ENCODE results near the gene IGF1R.

The IGF1R gene

GRCh38 chr15:98648654-98649471, 524 bp downstream of the IGF1R start:
- peak; percentile 65 for DNase-seq (ENCODE audit: low spot score)

DNA sequence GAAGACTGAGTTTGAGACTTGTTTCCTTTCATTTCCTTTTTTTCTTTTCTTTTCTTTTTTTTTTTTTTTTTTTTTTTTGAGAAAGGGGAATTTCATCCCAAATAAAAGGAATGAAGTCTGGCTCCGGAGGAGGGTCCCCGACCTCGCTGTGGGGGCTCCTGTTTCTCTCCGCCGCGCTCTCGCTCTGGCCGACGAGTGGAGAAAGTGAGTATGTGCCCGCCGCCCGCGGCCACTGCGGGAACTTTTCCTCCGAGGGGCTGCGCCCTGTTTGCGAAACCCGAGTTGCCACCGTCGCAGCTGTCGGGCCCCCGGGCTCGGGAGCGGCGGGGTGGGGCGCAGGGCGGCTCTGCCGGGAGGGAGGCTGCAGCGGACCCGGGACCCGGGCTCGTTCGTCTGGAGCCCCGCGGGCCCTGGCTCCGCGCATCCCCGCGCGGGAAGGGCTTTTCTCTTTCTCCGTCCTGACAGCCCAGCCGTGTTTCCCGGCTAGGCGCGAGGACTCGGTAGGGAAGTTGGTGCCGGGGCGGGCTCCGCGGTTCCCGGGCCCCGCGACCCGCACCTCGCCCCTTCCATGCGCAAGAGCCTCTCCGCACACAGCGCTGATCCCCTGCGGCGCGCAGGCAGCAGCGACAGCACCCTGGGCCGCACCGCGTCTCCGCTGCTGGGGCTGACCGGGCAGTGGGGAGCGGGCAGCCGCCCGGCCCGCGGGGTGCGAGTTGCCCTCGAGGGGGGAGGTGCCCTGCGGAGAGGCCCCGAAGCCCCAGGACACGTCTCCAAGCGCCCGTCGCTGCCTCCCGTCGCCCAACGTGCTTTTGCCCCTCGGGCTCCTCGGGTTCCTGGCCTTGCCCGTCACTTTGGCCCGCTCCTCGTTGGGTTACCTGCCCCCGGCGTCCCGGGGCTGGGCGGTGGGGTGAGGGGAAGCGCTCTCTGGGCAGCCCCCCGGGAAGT, 1.4 kb downstream of the IGF1R start:
- no peak for DNase-seq (ENCODE audit: low spot score)

DNA sequence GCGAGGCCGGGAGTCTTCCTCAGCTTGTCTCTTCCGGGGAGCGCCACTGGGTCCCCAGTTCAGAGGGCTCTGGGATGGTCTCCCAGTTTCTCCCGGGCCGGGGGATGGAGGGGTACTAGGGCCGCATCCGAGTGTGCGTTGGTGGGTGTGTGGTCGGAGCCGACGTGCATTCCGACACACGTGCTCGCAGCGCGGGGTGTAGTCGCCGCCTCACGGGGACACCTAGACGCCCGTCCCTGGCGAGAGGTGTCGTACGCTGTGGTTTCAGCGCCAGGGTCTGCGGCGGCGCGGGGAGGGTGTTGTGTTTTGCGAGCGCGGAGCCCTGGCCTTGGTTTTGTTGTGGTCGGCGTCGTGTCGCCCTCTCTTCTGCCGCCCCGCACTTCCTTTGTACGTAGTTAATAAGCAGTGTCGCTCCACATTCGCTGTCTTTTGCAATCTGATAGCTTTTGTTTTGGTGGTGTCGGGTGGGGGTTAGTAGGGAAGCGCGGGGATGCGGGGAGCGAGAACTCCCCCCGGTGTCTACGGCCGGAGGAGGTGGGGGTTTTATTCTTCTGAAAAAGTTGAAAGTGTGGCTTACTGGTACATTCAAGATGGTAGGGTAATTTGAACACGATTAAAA, 2.2 kb downstream of the IGF1R start:
- DNase-seq (ENCODE audit: low spot score): peak; percentile 41

GRCh38 chr15:98651036-98651481, 2.7 kb downstream of the IGF1R start:
- no peak for DNase-seq (ENCODE audit: low spot score)

- DNase-seq (ENCODE audit: low spot score): no peak
Measured at GRCh38 chr15:98651581-98652220, 3.4 kb downstream of the IGF1R start.

DNA sequence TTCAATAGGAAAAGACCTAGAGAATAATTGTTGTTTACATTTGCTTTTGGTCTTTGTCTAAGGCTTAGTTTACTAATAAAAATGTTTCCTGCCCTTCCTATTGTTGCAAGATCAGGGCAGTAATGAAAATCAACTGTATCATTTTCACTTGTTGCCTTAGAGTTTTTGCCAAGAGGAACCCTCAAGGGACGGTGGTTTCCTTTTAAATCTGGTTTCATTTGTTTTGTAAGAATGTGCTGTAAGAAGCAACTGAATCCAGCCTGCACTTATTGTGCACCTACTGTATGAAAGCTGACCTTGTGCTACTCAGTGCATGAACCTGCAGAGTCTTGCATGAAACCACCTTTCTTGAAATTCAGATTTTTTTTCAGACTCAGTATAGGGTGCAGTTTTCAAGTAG, 5.3 kb downstream of the IGF1R start:
- no peak for DNase-seq (ENCODE audit: low spot score)

- no peak for DNase-seq (ENCODE audit: low spot score)
Measured at GRCh38 chr15:98654790-98655360, 6.5 kb downstream of the IGF1R start.

GRCh38 chr15:98655732-98656131, 7.4 kb downstream of the IGF1R start:
- DNase-seq (ENCODE audit: low spot score): no peak

GRCh38 chr15:98657721-98658120, 9.4 kb downstream of the IGF1R start:
- DNase-seq (ENCODE audit: low spot score): no peak

DNA sequence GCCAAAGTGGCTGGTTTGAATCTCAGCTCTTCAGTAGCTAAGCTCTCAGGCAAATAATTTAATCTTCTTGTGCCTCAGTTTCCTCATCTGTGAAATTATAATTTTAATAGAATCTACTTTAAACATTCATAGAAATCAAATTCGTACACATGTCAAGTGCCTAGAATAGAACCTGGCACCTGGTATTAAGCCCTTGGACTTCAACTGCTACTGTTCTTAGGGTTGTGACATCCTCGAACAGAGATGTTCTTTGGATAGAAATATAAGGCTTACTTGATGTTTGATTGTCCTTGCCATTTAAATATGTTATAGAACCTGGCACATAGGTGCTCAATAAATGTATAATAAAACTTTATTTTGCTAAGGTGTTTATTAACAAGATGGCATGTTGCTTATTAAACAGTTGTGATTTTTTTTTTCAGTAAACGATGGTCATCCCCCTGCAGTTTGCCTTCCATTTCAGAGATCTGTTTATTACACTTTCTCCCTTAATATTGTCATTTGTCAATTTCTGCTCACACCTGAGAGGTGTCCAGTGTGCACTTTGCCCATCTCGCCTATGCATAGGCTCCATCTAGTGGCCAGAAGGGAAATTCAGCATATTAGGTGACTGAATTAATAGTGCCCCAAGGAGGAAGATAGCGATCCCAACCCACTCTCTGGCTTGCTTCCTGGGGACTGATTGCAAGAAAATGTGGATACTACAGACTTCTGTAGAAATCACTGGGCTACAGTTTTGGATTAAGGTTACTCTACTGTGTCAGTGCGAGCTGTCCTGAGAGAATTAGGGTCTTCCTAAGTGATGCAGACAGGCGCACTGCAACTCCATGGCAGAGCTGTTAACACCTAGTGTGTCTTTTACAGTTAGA, 10.7 kb downstream of the IGF1R start:
- DNase-seq (ENCODE audit: low spot score): peak; percentile 80

- DNase-seq (ENCODE audit: low spot score): no peak
Measured at GRCh38 chr15:98660055-98660454, 11.7 kb downstream of the IGF1R start.

GRCh38 chr15:98663045-98663444, 14.7 kb downstream of the IGF1R start:
- DNase-seq (ENCODE audit: low spot score): no peak

DNA sequence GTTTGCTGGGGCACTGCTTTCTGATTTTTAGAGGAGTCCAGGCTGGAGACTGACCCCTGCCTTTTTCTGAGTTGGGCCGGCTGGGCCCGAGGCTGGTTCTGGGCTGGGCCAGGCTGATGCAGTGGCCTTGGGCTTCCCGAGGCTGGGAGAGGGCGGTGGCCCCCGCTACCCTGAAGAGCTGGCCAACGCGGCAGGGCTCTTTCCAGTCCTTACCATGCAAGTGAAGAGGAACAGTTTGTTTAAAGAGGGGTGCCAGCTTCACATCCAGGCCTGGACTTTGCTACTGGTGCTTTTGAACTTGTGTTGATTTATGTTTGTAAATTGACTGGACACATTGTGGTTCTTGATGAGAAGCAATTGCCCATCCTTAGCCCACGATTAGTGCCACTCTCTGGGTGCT, 15.3 kb downstream of the IGF1R start:
- no peak for DNase-seq (ENCODE audit: low spot score)

DNA sequence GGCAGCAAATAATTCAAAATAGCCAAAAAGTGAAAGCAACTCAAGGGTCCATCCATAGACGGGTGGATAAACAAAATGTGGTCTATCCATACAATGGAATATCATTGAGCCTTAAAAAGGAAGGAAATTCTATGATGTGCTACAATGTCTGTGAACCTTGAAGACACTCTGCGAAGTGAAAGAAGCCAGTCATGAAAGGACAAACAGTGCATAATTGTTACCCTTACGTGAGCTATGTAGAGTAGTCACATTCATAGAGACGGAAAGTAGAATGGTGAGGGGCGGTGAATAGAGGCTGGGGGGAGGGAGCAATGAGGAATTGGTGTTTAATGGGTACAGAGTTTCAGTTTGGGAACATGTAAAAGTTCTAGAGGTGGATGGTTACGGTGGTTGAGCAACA, 18.1 kb downstream of the IGF1R start:
- DNase-seq (ENCODE audit: low spot score): no peak

DNA sequence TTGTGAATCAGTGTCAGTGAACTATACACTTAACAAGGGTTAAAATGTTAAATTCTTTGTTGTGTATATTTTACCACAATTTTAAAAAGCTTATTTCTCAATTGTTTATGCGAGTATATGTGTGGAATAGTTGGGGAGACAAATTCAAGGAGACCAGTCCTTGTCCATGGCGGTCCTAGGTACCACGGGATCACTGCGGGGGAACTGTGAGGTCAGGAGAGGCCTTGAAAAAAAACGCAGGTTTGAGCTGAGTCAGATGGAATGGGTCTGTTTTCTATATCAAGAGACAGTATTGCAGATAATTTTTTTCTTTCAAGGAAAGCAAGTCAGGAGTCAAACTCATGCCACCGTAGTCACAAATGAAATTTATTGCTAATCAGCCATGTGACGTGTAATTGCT, 18.5 kb downstream of the IGF1R start:
- DNase-seq (ENCODE audit: low spot score): no peak

DNA sequence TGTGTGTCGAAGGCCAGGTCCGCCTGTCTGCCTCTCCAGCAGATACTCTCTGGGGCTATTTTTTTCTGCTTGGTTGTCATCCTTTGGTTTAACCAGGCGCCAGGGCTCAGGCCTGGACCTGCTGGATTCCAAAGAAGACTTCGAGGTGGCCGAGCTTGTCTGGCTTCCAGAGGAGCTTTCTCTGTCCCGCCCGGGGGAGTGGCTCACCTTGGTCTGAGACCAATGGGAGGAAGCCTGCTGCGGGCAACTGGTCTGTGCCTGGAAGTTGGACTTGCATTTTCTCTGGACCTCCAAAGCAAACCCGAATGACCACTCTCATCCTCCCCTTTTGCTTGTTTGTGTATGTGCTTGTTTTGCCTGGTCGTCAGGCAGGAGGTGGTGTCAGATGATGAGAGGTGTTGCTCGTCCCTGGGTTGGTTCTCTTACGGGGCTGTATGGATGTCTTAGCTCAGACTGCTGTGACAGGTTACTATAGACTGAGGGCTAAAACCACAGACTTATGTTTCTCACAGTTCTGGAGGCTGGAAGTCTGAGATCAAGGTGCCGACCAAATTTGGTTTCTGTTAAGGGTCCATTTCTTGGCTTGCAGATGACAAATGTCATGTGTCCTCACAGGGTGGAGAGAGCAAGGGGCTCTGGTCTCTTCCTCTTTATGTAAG, 19.3 kb downstream of the IGF1R start:
- no peak for DNase-seq (ENCODE audit: low spot score)

DNA sequence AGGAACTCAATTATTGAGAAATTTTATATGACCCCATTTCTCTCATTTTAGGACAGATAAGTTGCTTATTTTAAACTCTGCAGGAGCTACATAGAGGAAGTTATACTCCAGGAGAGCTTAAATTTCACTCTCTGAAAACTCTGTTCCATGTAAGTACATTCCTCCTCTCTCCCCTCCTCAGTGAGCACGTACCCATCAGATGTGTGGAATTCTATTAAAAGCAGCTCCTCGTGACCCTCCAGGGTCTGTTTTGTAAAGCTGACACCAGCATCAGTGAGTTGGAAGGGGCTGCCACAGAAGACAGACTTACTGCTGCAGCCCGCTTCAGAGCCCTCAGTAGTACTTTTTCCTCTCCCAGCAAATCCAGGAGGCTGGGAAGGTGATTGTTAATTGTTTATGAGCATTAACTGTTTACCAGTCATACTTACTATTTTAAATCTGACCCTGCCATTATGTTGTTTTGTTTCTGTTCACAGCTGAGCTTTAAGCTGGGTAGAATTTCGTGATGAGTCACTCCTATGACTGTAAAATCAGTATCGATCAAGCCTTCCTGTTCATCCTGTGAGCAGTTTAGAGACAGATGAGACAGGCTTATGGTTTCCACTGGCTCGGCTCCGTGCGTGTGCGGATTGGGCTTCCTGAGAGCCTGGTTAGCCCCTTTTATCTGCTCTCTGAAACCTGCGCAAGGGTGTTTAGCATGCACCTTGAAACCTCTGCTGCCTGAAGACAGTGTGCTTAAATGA, 20.4 kb downstream of the IGF1R start:
- DNase-seq (ENCODE audit: low spot score): no peak

DNA sequence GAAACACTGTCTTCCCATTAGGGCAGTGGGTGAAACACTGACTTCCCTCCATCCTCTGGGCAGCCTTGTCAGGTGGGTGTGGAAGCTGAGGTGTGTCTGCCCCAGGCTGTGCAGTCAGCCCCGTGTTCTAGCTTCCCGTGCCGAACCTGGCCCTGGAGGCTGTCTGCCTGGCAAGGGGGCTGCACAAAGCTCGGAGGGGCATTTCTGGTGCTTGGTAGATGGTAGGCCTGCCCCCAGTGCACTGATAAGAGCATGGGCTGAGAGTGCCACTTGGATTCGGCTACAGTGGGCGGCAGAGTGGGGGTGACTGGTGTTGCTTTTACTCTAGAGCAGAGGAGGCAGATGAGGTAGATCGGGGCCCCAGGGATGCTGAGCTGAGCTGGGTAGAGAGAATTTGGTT, 21.3 kb downstream of the IGF1R start:
- DNase-seq (ENCODE audit: low spot score): no peak
